HEK293T (cell line): Measurements from ENCODE around the gene IL10.

ENCODE experiments used
- ARNT ChIP-seq: fragments of 450-650 bp; IDR thresholded peaks from 2 replicates; pipeline ENCODE4 v1.6.1; 2017; ENCODE audit warnings: mild to moderate bottlenecking
- CTBP1 ChIP-seq: fragments of 450-650 bp; IDR thresholded peaks from 2 replicates; pipeline ENCODE4 v1.6.1; 2016; ENCODE audit warnings: borderline replicate concordance
- ELF4 ChIP-seq: fragments of 450-650 bp; IDR thresholded peaks from 2 replicates; pipeline ENCODE4 v1.6.1; 2017; ENCODE audit warnings: antibody characterized with exemption
- FOXK2 ChIP-seq: fragments of 450-650 bp; IDR thresholded peaks from 2 replicates; pipeline ENCODE4 v1.6.1; 2016; ENCODE audit warnings: mild to moderate bottlenecking
- NFRKB ChIP-seq: fragments of 450-650 bp; IDR thresholded peaks from 2 replicates; pipeline ENCODE4 v1.6.1; 2016; ENCODE audit warnings: mild to moderate bottlenecking, moderate library complexity
- SP1 ChIP-seq: fragments of 450-650 bp; IDR thresholded peaks from 2 replicates; pipeline ENCODE4 v1.6.1; 2017
- SUZ12 ChIP-seq: fragments of 450-650 bp; IDR thresholded peaks from 2 replicates; pipeline ENCODE4 v1.6.1; 2016; ENCODE audit warnings: mild to moderate bottlenecking
- ZNF384 ChIP-seq: fragments of 450-650 bp; IDR thresholded peaks from 2 replicates; pipeline ENCODE4 v1.6.1; 2016

GRCh38 chr1:206774093-206774492 lies 1.8 kb upstream of the IL10 start:
- no peak for TF ChIP-seq CTBP1
- no peak for TF ChIP-seq SUZ12
- TF ChIP-seq ZNF384 = no peak
- no peak for TF ChIP-seq SP1
- no peak for TF ChIP-seq ARNT
- no peak for TF ChIP-seq ELF4
- no peak for TF ChIP-seq FOXK2
- TF ChIP-seq NFRKB = no peak
